Mesenchymal stem cell (in vitro differentiated cells and primary cell): ENCODE results near the gene MARS1.
A peak's percentile ranks its signal among the peaks of the same experiment; 100 is the strongest.

ENCODE experiments used
- DNase-seq: peaks from one replicate; pipeline ENCODE4 v3.0.0-alpha.2; 2013
- H2AFZ ChIP-seq: one replicate; pipeline ENCODE4 v1.6.1; 2013; ENCODE audit warnings: low read depth, mild to moderate bottlenecking, control low read depth, inconsistent platforms, low read length, moderate library complexity
- H2AK5ac ChIP-seq: 2 replicates; pipeline ENCODE4 v1.6.1; 2013; ENCODE audit warnings: low read length, moderate library complexity, mild to moderate bottlenecking, inconsistent platforms; ENCODE audit not compliant: severe bottlenecking
- H2BK120ac ChIP-seq: one replicate; pipeline ENCODE4 v1.6.1; 2013; ENCODE audit warnings: low read depth, mild to moderate bottlenecking, inconsistent platforms, low read length, moderate library complexity
- H2BK12ac ChIP-seq, 2 experiments: one replicate each; pipeline ENCODE4 v1.6.1; 2013; ENCODE audit warnings: inconsistent platforms in 2 of 2, low read length in 2 of 2, mild to moderate bottlenecking in 2 of 2, moderate library complexity in 2 of 2, control low read depth in 1 of 2
- H2BK15ac ChIP-seq: one replicate; pipeline ENCODE4 v1.6.1; 2013; ENCODE audit warnings: mild to moderate bottlenecking, low read depth, inconsistent platforms; ENCODE audit not compliant: poor library complexity, severe bottlenecking
- H2BK5ac ChIP-seq: 2 replicates; pipeline ENCODE4 v1.6.1; 2013; ENCODE audit warnings: low read depth, mild to moderate bottlenecking, low read length, control low read depth, inconsistent platforms; ENCODE audit not compliant: poor library complexity, severe bottlenecking
- H3K14ac ChIP-seq, 2 experiments: one replicate each; pipeline ENCODE4 v1.6.1; 2013; ENCODE audit warnings: inconsistent platforms in 2 of 2, low read length in 2 of 2, control low read depth in 1 of 2, mild to moderate bottlenecking in 1 of 2, moderate library complexity in 1 of 2
- H3K18ac ChIP-seq, 2 experiments: one replicate each; pipeline ENCODE4 v1.6.1; 2013; ENCODE audit warnings: inconsistent platforms in 2 of 2, low read length in 2 of 2, control low read depth in 1 of 2, low read depth in 1 of 2, mild to moderate bottlenecking in 1 of 2
- H3K23ac ChIP-seq, 2 experiments: one replicate each; pipeline ENCODE4 v1.6.1; 2013; ENCODE audit warnings: inconsistent platforms in 2 of 2, low read length in 2 of 2, mild to moderate bottlenecking in 2 of 2, moderate library complexity in 2 of 2, control low read depth in 1 of 2
- H3K27ac ChIP-seq: 2 replicates; pipeline ENCODE4 v1.5.1; 2013; ENCODE audit warnings: mild to moderate bottlenecking, moderate library complexity, low read length, control low read depth, inconsistent platforms; ENCODE audit not compliant: poor library complexity, severe bottlenecking
- H3K27me3 ChIP-seq, 2 experiments: 2 replicates each; pipeline versions ENCODE4 v1.6.1 to v1.7.0; 2013; ENCODE audit warnings: low read length in 2 of 2, mild to moderate bottlenecking in 2 of 2, moderate library complexity in 2 of 2, control low read depth in 1 of 2, inconsistent platforms in 1 of 2; ENCODE audit not compliant: control insufficient read depth in 1 of 2, insufficient read depth in 1 of 2
- H3K36me3 ChIP-seq, 2 experiments: 2 replicates each; pipeline versions ENCODE4 v1.6.1 to v1.7.0; 2013; ENCODE audit warnings: low read length in 2 of 2, control low read depth in 1 of 2, inconsistent platforms in 1 of 2, low read depth in 1 of 2, mild to moderate bottlenecking in 1 of 2; ENCODE audit not compliant: insufficient read depth in 2 of 2, control insufficient read depth in 1 of 2
- H3K4ac ChIP-seq, 2 experiments: one replicate each; pipeline ENCODE4 v1.6.1; 2013; ENCODE audit warnings: inconsistent platforms in 2 of 2, low read length in 2 of 2, mild to moderate bottlenecking in 2 of 2, moderate library complexity in 2 of 2, control low read depth in 1 of 2, low read depth in 1 of 2
- H3K4me1 ChIP-seq: 2 replicates; pipeline ENCODE4 v1.6.1; 2013; ENCODE audit warnings: low read depth, low read length, control low read depth; ENCODE audit not compliant: control insufficient read depth, insufficient read depth
- H3K4me2 ChIP-seq: 2 replicates; pipeline ENCODE4 v1.6.1; 2013; ENCODE audit warnings: low read length, mild to moderate bottlenecking, inconsistent platforms; ENCODE audit not compliant: poor library complexity, severe bottlenecking
- H3K4me3 ChIP-seq, 2 experiments: 2 replicates each; pipeline versions ENCODE4 v1.5.1 to v1.7.0; 2013; ENCODE audit warnings: low read length in 2 of 2, mild to moderate bottlenecking in 2 of 2, control low read depth in 1 of 2, low read depth in 1 of 2; ENCODE audit not compliant: insufficient read depth in 1 of 2
- H3K79me1 ChIP-seq: replicated peaks from 2 replicates; pipeline ENCODE4 v1.6.1; 2013; ENCODE audit warnings: mild to moderate bottlenecking, control low read depth, low read length, inconsistent platforms; ENCODE audit not compliant: poor library complexity, severe bottlenecking
- H3K9ac ChIP-seq: 2 replicates; pipeline ENCODE4 v1.7.0; 2013; ENCODE audit warnings: mild to moderate bottlenecking, low read length, moderate library complexity
- H3K9me3 ChIP-seq: 2 replicates; pipeline ENCODE4 v1.7.0; 2013; ENCODE audit warnings: mild to moderate bottlenecking, low read length; ENCODE audit not compliant: control insufficient read depth
- H4K8ac ChIP-seq: one replicate; pipeline ENCODE4 v1.6.1; 2013; ENCODE audit warnings: inconsistent platforms, mild to moderate bottlenecking, low read length, moderate library complexity
- H4K91ac ChIP-seq: one replicate; pipeline ENCODE4 v1.6.1; 2013; ENCODE audit warnings: mild to moderate bottlenecking, low read length, inconsistent platforms
- WGBS: methylation state at CpG from one replicate; pipeline ENCODE4 v1.1.7; 2013; ENCODE audit warnings: mixed read lengths; 5-methylcytosine and 5-hydroxymethylcytosine counted together

Gene MARS1

GRCh38 chr12:57526477-57527126 is 38.7 kb downstream of the MARS1 start:
- Histone ChIP-seq H3K4me3 (no peak overlapping the region), H2BK5ac (no peak overlapping the region), H3K36me3 (peaks cover 68 to 69% of the 10 kb centered on the region in 2 experiments), H3K9ac (peak overlapping the region; percentile 14), H3K27ac (no peak overlapping the region), H2AFZ (no peak overlapping the region), H3K27me3 (no peaks in the 10 kb centered on the region), H3K14ac (no peak overlapping the region), H3K4me1 (peaks cover 32% of the 10 kb centered on the region), H2AK5ac (no peak overlapping the region), H3K79me1 (peaks cover 34% of the 10 kb centered on the region), H3K4me2 (no peak overlapping the region), H3K9me3 (no peaks in the 10 kb centered on the region), H3K4ac (no peak overlapping the region), H3K23ac (no peak overlapping the region), H4K91ac (no peak overlapping the region), H2BK120ac (no peak overlapping the region), H2BK15ac (no peak overlapping the region), H4K8ac (peak overlapping the region; percentile 4), H3K18ac (no peak overlapping the region), H2BK12ac (no peak overlapping the region)
- DNase-seq = no peak
- WGBS = 71% methylated on average over 2 of the region's 4 CpGs

- Histone ChIP-seq H3K27me3 (no peaks in the 10 kb centered on the region), H3K79me1 (peaks cover 34% of the 10 kb centered on the region), H3K36me3 (peaks cover 74 to 75% of the 10 kb centered on the region in 2 experiments), H3K4me1 (peaks cover 28% of the 10 kb centered on the region), H3K9me3 (no peaks in the 10 kb centered on the region), H4K91ac (no peak overlapping the region), H2BK12ac (no peak overlapping the region), H2BK15ac (no peak overlapping the region), H2BK5ac (no peak overlapping the region), H2AFZ (no peak overlapping the region), H3K4me3 (no peak overlapping the region), H3K27ac (no peak overlapping the region), H2BK120ac (no peak overlapping the region), H3K4me2 (no peak overlapping the region), H3K9ac (peak overlapping the region; percentile 14), H3K14ac (no peak overlapping the region), H2AK5ac (no peak overlapping the region), H4K8ac (no peak overlapping the region), H3K18ac (no peak overlapping the region), H3K23ac (no peak overlapping the region), H3K4ac (no peak overlapping the region)
- no peak for DNase-seq
- WGBS = 95% methylated on average over 4 of the region's 5 CpGs
Measured at GRCh38 chr12:57527184-57527583, 39.3 kb downstream of the MARS1 start.

GRCh38 chr12:57528176-57528575 is 40.3 kb downstream of the MARS1 start:
- Histone ChIP-seq H3K27me3 (no peaks in the 10 kb centered on the region), H3K14ac (no peak overlapping the region), H3K79me1 (peaks cover 34% of the 10 kb centered on the region), H3K4me2 (no peak overlapping the region), H3K36me3 (peaks cover 84 to 85% of the 10 kb centered on the region in 2 experiments), H2BK15ac (no peak overlapping the region), H3K4ac (no peak overlapping the region), H2BK120ac (no peak overlapping the region), H3K27ac (no peak overlapping the region), H3K9me3 (no peaks in the 10 kb centered on the region), H3K4me3 (no peak overlapping the region), H2BK5ac (no peak overlapping the region), H2BK12ac (no peak overlapping the region), H3K23ac (no peak overlapping the region), H3K4me1 (peaks cover 26% of the 10 kb centered on the region), H3K18ac (no peak overlapping the region), H4K91ac (no peak overlapping the region), H4K8ac (no peak overlapping the region), H2AFZ (no peak overlapping the region), H2AK5ac (no peak overlapping the region), H3K9ac (no peak overlapping the region)
- 95% methylated on average over 10 of the region's 12 CpGs for WGBS
- no peak for DNase-seq

GRCh38 chr12:57528831-57529555 is 41.1 kb downstream of the MARS1 start:
- Histone ChIP-seq H3K4me1 (peaks cover 24% of the 10 kb centered on the region), H3K23ac (no peak overlapping the region), H3K14ac (no peak overlapping the region), H3K36me3 (peaks cover 89 to 91% of the 10 kb centered on the region in 2 experiments), H2BK5ac (no peak overlapping the region), H2BK15ac (no peak overlapping the region), H2BK120ac (no peak overlapping the region), H3K4me3 (no peak overlapping the region), H3K9me3 (no peaks in the 10 kb centered on the region), H3K9ac (no peak overlapping the region), H3K27me3 (no peaks in the 10 kb centered on the region), H3K18ac (no peak overlapping the region), H3K79me1 (peaks cover 37% of the 10 kb centered on the region), H4K8ac (no peak overlapping the region), H3K4ac (no peak overlapping the region), H3K4me2 (no peak overlapping the region), H4K91ac (no peak overlapping the region), H3K27ac (no peak overlapping the region), H2BK12ac (no peak overlapping the region), H2AK5ac (no peak overlapping the region), H2AFZ (no peak overlapping the region)
- WGBS = 97% methylated on average over 5 of the region's 10 CpGs
- no peak for DNase-seq
